Activated CD4-positive, alpha-beta T cell treated with anti-CD3 and anti-CD28 coated beads, Interleukin-2, Interleukin-6, amounts not matched to agents 100 ng/mL and 50 ng/mL, durations not matched to agents 16 hours and 8 hours (primary cell): ENCODE results near the gene TDP1.
A peak's percentile ranks its signal among the peaks of the same experiment; 100 is the strongest.

ENCODE experiments used
- DNase-seq: peaks from one replicate; pipeline ENCODE4 v3.0.0-alpha.2; 2020

The TDP1 gene

GRCh38 chr14:89955745-89956660 lies at the start of gene TDP1:
Gene TDP1, plus strand, starts transcription at chr14:89955927. Its CDS starts 7,188 bp downstream, at chr14:89963115.
- peak; percentile 98 for DNase-seq

- DNase-seq, result no peak
These were observed 49.7 kb upstream of the TDP1 start for GRCh38 chr14:89906000-89906399.

GRCh38 chr14:89907655-89908054 lies 48.1 kb upstream of the TDP1 start:
- DNase-seq, result no peak

GRCh38 chr14:89908712-89909450 lies 46.8 kb upstream of the TDP1 start:
- DNase-seq, result no peak

GRCh38 chr14:89909586-89909985 lies 46.1 kb upstream of the TDP1 start:
- DNase-seq, result no peak

- no peak for DNase-seq
These were observed 45.1 kb upstream of the TDP1 start for GRCh38 chr14:89910691-89911009.

- no peak for DNase-seq
These were observed 44.5 kb upstream of the TDP1 start for GRCh38 chr14:89911010-89911919.

GRCh38 chr14:89912221-89912620 lies 43.5 kb upstream of the TDP1 start:
- no peak for DNase-seq

GRCh38 chr14:89912667-89913211 lies 43.0 kb upstream of the TDP1 start:
- DNase-seq, result no peak

- peak; percentile 65 for DNase-seq
These were observed 40.4 kb upstream of the TDP1 start for GRCh38 chr14:89915114-89915878.

GRCh38 chr14:89918721-89919120 lies 37.0 kb upstream of the TDP1 start:
- no peak for DNase-seq

- DNase-seq, result no peak
These were observed 35.7 kb upstream of the TDP1 start for GRCh38 chr14:89920056-89920455.

- DNase-seq, result no peak
These were observed 34.4 kb upstream of the TDP1 start for GRCh38 chr14:89921346-89921745.

- no peak for DNase-seq
These were observed 33.5 kb upstream of the TDP1 start for GRCh38 chr14:89922031-89922907.

- DNase-seq, result no peak
These were observed 31.5 kb upstream of the TDP1 start for GRCh38 chr14:89924268-89924667.

- DNase-seq, result no peak
These were observed 29.0 kb upstream of the TDP1 start for GRCh38 chr14:89926694-89927093.

GRCh38 chr14:89927186-89927865 lies 28.4 kb upstream of the TDP1 start:
- DNase-seq, result no peak

- no peak for DNase-seq
These were observed 22.7 kb upstream of the TDP1 start for GRCh38 chr14:89933002-89933401.

GRCh38 chr14:89936654-89937185 lies 19.0 kb upstream of the TDP1 start:
- DNase-seq, result no peak

GRCh38 chr14:89941830-89942377 lies 13.8 kb upstream of the TDP1 start:
- no peak for DNase-seq
